HL-60 (cell line): ENCODE results near the gene ADM.

Experiments used
- CTCF ChIP-seq: IDR thresholded peaks from one replicate; pipeline ENCODE4 v1.5.1; 2011; ENCODE audit warnings: low read length, control low read depth, inconsistent platforms; ENCODE audit not compliant: insufficient read depth
- GABPA ChIP-seq: IDR thresholded peaks from 2 replicates; pipeline ENCODE4 v1.6.1; 2012; ENCODE audit warnings: low read depth
- POLR2AphosphoS5 ChIP-seq: IDR thresholded peaks from 2 replicates; pipeline ENCODE4 v1.6.1; 2012; ENCODE audit warnings: low read depth
- REST ChIP-seq: IDR thresholded peaks from 2 replicates; pipeline ENCODE4 v1.6.1; 2012; ENCODE audit warnings: low read depth; ENCODE audit not compliant: insufficient replicate concordance
- SPI1 ChIP-seq: IDR thresholded peaks from 2 replicates; pipeline ENCODE4 v1.6.1; 2012; ENCODE audit warnings: low read depth, mild to moderate bottlenecking, borderline replicate concordance

GRCh38 chr11:10318527-10318802 lies 13.6 kb downstream of the ADM start:
- TF ChIP-seq REST (no peak), CTCF (no peak), GABPA (no peak), POLR2AphosphoS5 (no peak), SPI1 (no peak)
